K562 (cell line): Measurements from ENCODE around the gene HSPA6. TPM values are rescaled to one million over a fixed set of nuclear protein-coding genes. Genes with fewer than 3 reads are reported as not detected.

Experiments
- ATAC-seq: fragments of 200-7000 bp; cut with Tn5 transposase; 3 replicates; pipeline ENCODE4 v1.9.1; 2020; ENCODE audit warnings: moderate library complexity
- BruUV-seq: library from RNA; stranded (reverse); fragments of 400-500 nt; replicated peaks from 2 replicates; lab custom pipeline; 2021; lab: Mats Ljungman, UMichigan
- CTCF ChIA-PET: fragments of 300-600 bp; formaldehyde crosslinking; extraction: SDS; loops from one replicate; lab custom pipeline; 2021; ENCODE audit warnings: low intra/inter-chr PET ratio; lab: Yijun Ruan, JAX
- POLR2A ChIA-PET: fragments of 300-600, 350-650 bp; sonication (Branson Sonifier 250); formaldehyde crosslinking; extraction: SDS; loops from one replicate; lab custom pipeline; 2021; ENCODE audit warnings: antibody characterized with exemption, inconsistent platforms; lab: Yijun Ruan, JAX
- DNase-seq, 4 experiments: peaks; one replicate each; pipeline versions ENCODE4 v3.0.0 to v3.0.0-alpha.2; 2011 to 2018; ENCODE audit warnings: low spot score in 3 of 4, mixed read lengths in 3 of 4; ENCODE audit errors: extremely low read depth in 1 of 4
- FAIRE-seq: peaks from 2 replicates; lab custom pipeline; 2011; peaks lifted over from hg19 to GRCh38; lab: Jason Lieb, UNC
- H2AFZ ChIP-seq: 2 replicates; pipeline ENCODE4 v1.6.0; 2011; ENCODE audit warnings: low read depth, low read length, control low read depth, inconsistent platforms
- H3K27ac ChIP-seq: fragments of 200-600 bp; 3 replicates; pipeline ENCODE4 v1.8.0; 2011; ENCODE audit warnings: low read depth, mild to moderate bottlenecking, control low read depth, inconsistent platforms, low read length, moderate library complexity, mixed read lengths; ENCODE audit errors: extremely low read depth
- H3K27me3 ChIP-seq, 2 experiments: fragments of 300-600 bp in 1 of 2; 2 replicates in 1 of 2; 3 replicates in 1 of 2; pipeline versions ENCODE4 v1.6.0 to v1.8.0; 2011; ENCODE audit warnings: inconsistent platforms in 2 of 2, low read length in 2 of 2, mild to moderate bottlenecking in 1 of 2, mixed read lengths in 1 of 2, moderate library complexity in 1 of 2; ENCODE audit not compliant: control insufficient read depth in 2 of 2, insufficient read depth in 2 of 2
- H3K36me3 ChIP-seq: fragments of 300-600 bp; 3 replicates; pipeline ENCODE4 v1.8.0; 2011; ENCODE audit warnings: mild to moderate bottlenecking, low read length, inconsistent platforms; ENCODE audit not compliant: control insufficient read depth, insufficient read depth
- H3K4me1 ChIP-seq, 2 experiments: fragments of 200-600 bp in 1 of 2; replicated peaks in 1 of 2; 2 replicates in 1 of 2; 3 replicates in 1 of 2; pipeline versions ENCODE4 v1.5.1 to v1.8.0; 2011; ENCODE audit warnings: inconsistent platforms in 2 of 2, low read length in 2 of 2, mild to moderate bottlenecking in 1 of 2, mixed read lengths in 1 of 2, moderate library complexity in 1 of 2; ENCODE audit not compliant: control insufficient read depth in 2 of 2, insufficient read depth in 2 of 2
- H3K4me2 ChIP-seq: 2 replicates; pipeline ENCODE4 v1.6.1; 2011; ENCODE audit warnings: low read length, control low read depth, inconsistent platforms, mixed read lengths; ENCODE audit not compliant: insufficient read depth
- H3K4me3 ChIP-seq: fragments of 200-600 bp; sonication (generic), shearing (Covaris generic); 2 replicates; pipeline ENCODE4 v1.5.1; 2016; ENCODE audit warnings: control low read depth, inconsistent platforms
- H3K79me2 ChIP-seq: fragments of 200-600 bp; 3 replicates; pipeline ENCODE4 v1.8.0; 2011; ENCODE audit warnings: low read length, inconsistent platforms; ENCODE audit not compliant: control insufficient read depth, insufficient read depth
- H3K9ac ChIP-seq, 2 experiments: 2 replicates each; pipeline versions ENCODE4 v1.6.0 to v1.6.1; 2011; ENCODE audit warnings: low read depth in 2 of 2, low read length in 2 of 2, control low read depth in 1 of 2, inconsistent platforms in 1 of 2, mild to moderate bottlenecking in 1 of 2, mixed read lengths in 1 of 2; ENCODE audit not compliant: insufficient read depth in 1 of 2
- H3K9me1 ChIP-seq: one replicate; pipeline ENCODE4 v1.6.0; 2011; ENCODE audit warnings: inconsistent platforms, mild to moderate bottlenecking, low read length, moderate library complexity; ENCODE audit not compliant: control insufficient read depth, insufficient read depth
- H3K9me3 ChIP-seq: replicated peaks from 2 replicates; pipeline ENCODE4 v1.5.1; 2011; ENCODE audit warnings: low read depth, low read length, inconsistent platforms; ENCODE audit not compliant: control insufficient read depth, insufficient read depth
- H4K20me1 ChIP-seq: replicated peaks from 2 replicates; pipeline ENCODE4 v1.6.1; 2011; ENCODE audit warnings: low read length, inconsistent platforms, mixed read lengths; ENCODE audit not compliant: control insufficient read depth, insufficient read depth
- BRD9 ChIP-seq: fragments of 450-650 bp; IDR thresholded peaks from 2 replicates; pipeline ENCODE4 v1.6.1; 2018; ENCODE audit warnings: low read depth; ENCODE audit not compliant: partially characterized antibody
- PRDM10 ChIP-seq: fragments of 450-650 bp; IDR thresholded peaks from 2 replicates; pipeline ENCODE4 v1.6.1; 2018; ENCODE audit not compliant: partially characterized antibody
- WGBS: fragments of 100-300 bp; shearing (Covaris generic); methylation state at CpG from one replicate; pipeline ENCODE4 v1.1.6; 2016; ENCODE audit warnings: low coverage, mixed read lengths; ENCODE audit not compliant: insufficient coverage; ENCODE audit errors: missing lambda C conversion rate; 5-methylcytosine and 5-hydroxymethylcytosine counted together
- in situ Hi-C: fragments of 300-500 bp; cut with MboI; formaldehyde crosslinking; loops from 4 replicates; pipeline ENCODE4 v1.15.0; 2018; ENCODE audit warnings: inconsistent platforms, mixed read lengths
- intact Hi-C: fragments of 100-400 bp; cut with micrococcal nuclease; formaldehyde crosslinking; loops from 2 replicates; pipeline ENCODE4 v1.14.2; 2022
- polyA plus RNA-seq, 8 experiments: library from polyadenylated mRNA; depleted of rRNA in 4 of 8; stranded (reverse) in 5 of 8; unstranded in 3 of 8; fragments of >200 nt; fragmentation: Nextera tagmentation in 2 of 8; fragmentation: Illumina TruSeq in 1 of 8; extraction: Ambion mirVana in 2 of 8; extraction: Trizol in 1 of 8; gene quantifications; 2 replicates each; pipeline versions ENCODE4 v1.2.1 to v1.2.3, GENCODE V29; 2011 to 2014; ENCODE audit warnings: inconsistent platforms in 1 of 8, missing spikeins in 1 of 8
- total RNA-seq, 7 experiments: library from RNA; depleted of rRNA in 6 of 7; stranded (reverse); fragments of >200 nt in 6 of 7; fragmentation: Illumina TruSeq in 2 of 7; extraction: Trizol in 2 of 7; gene quantifications; 2 replicates each; pipeline versions ENCODE4 v1.2.1 to v1.2.3, GENCODE V29; 2011 to 2021; ENCODE audit warnings: low replicate concordance in 1 of 7

HSPA6 gene
- total and polyA plus RNA-seq, 9 of the 15 experiments (the other 6 are each of a cell fraction or from before 2014, with no cell fraction given) = 0.15 to 10.0 (median 2.4) TPM

GRCh38 chr1:161480381-161481035 is 43.8 kb upstream of the HSPA6 start:
- Histone ChIP-seq H2AFZ (no peak overlapping the region), H3K4me2 (no peak overlapping the region), H3K9ac (peak overlapping the region in 1 of 2 experiments; percentile 55; a peak in 1 of 4 replicates), H3K27ac (no peak overlapping the region), H3K79me2 (no peaks in the 10 kb centered on the region), H3K9me3 (no peaks in the 10 kb centered on the region), H4K20me1 (no peaks in the 10 kb centered on the region), H3K36me3 (no peaks in the 10 kb centered on the region), H3K4me3 (no peak overlapping the region), H3K9me1 (no peaks in the 10 kb centered on the region), H3K27me3 (no peaks in the 10 kb centered on the region; a peak in 1 of 5 replicates), H3K4me1 (peaks cover 3 to 10% of the 10 kb centered on the region in 2 experiments; a peak in 3 of 5 replicates)
- FAIRE-seq (no peak), ATAC-seq (no peak), DNase-seq (no peak)
- in situ Hi-C loops (no loop called here), intact Hi-C loops (loop anchor here (10.0 kb wide), 3 partner anchors 144 to 554 kb away; partner anchors contain the start of gene DUSP12)
- 58% methylated on average over 16 of the region's 20 CpGs for WGBS
- no TSS peak for BruUV-seq
- TF ChIP-seq BRD9 (no peak), PRDM10 (peak; percentile 24)
- CTCF ChIA-PET = no interaction called here
- POLR2A ChIA-PET = interaction anchor here (0.6 to 1.0 kb wide), 2 partner anchors 8 to 270 kb away, joined by 3 read pairs; no protein-coding TSS in a partner anchor
